MCF 10A (cell line): Measurements from ENCODE around the gene VMP1. TPM values are rescaled to one million over a fixed set of nuclear protein-coding genes. Genes with fewer than 3 reads are reported as not detected.
"Not testable (repeated sequence)": the region's sequence is repeated elsewhere in the genome, so short reads cannot be mapped to it uniquely, and the experiment has no call there.

Experiments used
- BruUV-seq: library from RNA; stranded (reverse); fragments of 400-500 nt; replicated peaks from 2 replicates; lab custom pipeline; 2021; lab: Mats Ljungman, UMichigan
- CTCF ChIA-PET: fragments of 300-600 bp; sonication (Branson Sonifier 250); formaldehyde crosslinking; extraction: SDS; loops from one replicate; lab custom pipeline; 2021; ENCODE audit warnings: antibody characterized with exemption, inconsistent platforms; lab: Yijun Ruan, JAX
- POLR2A ChIA-PET: fragments of 300-600, 350-650 bp; sonication (Branson Sonifier 250); formaldehyde crosslinking; extraction: SDS; loops from one replicate; lab custom pipeline; 2020; ENCODE audit warnings: antibody characterized with exemption, inconsistent platforms; lab: Yijun Ruan, JAX
- DNase-seq: peaks from one replicate; pipeline ENCODE4 v3.0.0-alpha.2; 2018; ENCODE audit not compliant: unreplicated experiment
- H3K27ac Mint-ChIP-seq: one replicate; pipeline ENCODE4 v1.8.0; 2022; ENCODE audit warnings: mild to moderate bottlenecking, low read depth, mixed read lengths; ENCODE audit not compliant: unreplicated experiment
- H3K27me3 Mint-ChIP-seq: one replicate; pipeline ENCODE4 v1.8.0; 2022; ENCODE audit warnings: mixed read lengths; ENCODE audit not compliant: insufficient read depth, unreplicated experiment
- H3K36me3 Mint-ChIP-seq: one replicate; pipeline ENCODE4 v1.8.0; 2022; ENCODE audit warnings: mild to moderate bottlenecking, moderate library complexity, mixed read lengths; ENCODE audit not compliant: insufficient read depth, unreplicated experiment
- H3K4me1 Mint-ChIP-seq: one replicate; pipeline ENCODE4 v1.8.0; 2022; ENCODE audit warnings: mixed read lengths; ENCODE audit not compliant: insufficient read depth, unreplicated experiment
- H3K4me3 Mint-ChIP-seq: one replicate; pipeline ENCODE4 v1.8.0; 2022; ENCODE audit warnings: mild to moderate bottlenecking, moderate library complexity, mixed read lengths; ENCODE audit not compliant: unreplicated experiment
- H3K9me3 Mint-ChIP-seq: one replicate; pipeline ENCODE4 v1.8.0; 2022; ENCODE audit warnings: mixed read lengths; ENCODE audit not compliant: unreplicated experiment
- intact Hi-C: fragments of 100-400 bp; cut with micrococcal nuclease; formaldehyde crosslinking; loops from 2 replicates; pipeline ENCODE4 v1.14.1; 2022
- total RNA-seq: library from RNA; stranded (reverse); gene quantifications from 2 replicates; pipeline ENCODE4 v1.2.3, GENCODE V29; 2022
- TF ChIP-seq, protein P1 (sequence below): fragments of 200-600 bp; IDR thresholded peaks from one replicate; pipeline ENCODE4 v1.8.0; 2022; ENCODE audit warnings: antibody characterized with exemption, mild to moderate bottlenecking; ENCODE audit not compliant: unreplicated experiment

VMP1 gene
- total RNA-seq, 1 experiment from 2014 or later: 228 TPM

DNA sequence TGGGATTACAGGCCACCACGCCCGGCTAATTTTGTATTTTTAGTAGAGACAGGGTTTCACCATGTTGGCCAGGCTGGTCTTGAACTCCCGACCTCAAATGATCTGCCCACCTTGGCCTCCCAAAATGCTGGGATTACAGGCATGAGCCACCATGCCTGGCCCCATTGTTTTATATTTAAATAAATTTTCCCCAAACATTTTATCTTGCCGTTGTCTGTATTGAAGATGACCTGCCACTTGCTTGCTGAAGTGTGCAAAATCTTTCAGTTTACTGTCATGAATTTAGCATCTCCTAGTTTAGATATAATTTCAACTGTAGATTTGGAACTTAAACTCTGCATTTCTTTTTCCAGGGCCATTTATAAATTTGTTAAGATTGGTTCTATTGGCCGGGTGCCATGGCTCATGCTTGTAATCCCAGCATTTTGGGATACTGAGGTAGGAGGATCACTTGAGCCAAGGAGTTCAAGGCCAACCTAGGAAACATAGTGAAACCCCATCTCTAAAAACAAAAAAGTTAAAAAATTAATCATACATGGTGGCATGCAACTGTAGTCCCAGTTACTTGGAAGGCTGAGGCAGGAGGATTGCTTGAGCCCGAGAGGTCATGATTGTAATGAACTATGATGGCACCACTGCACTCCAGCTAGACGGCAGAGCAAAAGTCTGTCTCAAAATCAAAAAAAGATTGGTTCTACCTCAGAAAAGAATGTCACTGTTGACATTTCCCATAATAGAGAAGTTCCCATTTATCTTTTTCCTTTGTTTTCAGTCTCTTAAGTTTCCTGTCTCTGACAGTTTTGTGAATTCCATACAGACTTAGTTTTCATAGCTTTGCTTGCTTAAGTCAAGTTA lies 84.4 kb downstream of the VMP1 start:
- Mint-ChIP-seq H3K27ac (no peak overlapping the region), H3K4me3 (no peak overlapping the region), H3K36me3 (peaks cover 5% of the 10 kb centered on the region), H3K9me3 (no peaks in the 10 kb centered on the region), H3K4me1 (peaks cover 6% of the 10 kb centered on the region), H3K27me3 (no peaks in the 10 kb centered on the region)
- BruUV-seq: no TSS peak
- CTCF ChIA-PET: no interaction called here
- TF ChIP-seq, protein P1, sequence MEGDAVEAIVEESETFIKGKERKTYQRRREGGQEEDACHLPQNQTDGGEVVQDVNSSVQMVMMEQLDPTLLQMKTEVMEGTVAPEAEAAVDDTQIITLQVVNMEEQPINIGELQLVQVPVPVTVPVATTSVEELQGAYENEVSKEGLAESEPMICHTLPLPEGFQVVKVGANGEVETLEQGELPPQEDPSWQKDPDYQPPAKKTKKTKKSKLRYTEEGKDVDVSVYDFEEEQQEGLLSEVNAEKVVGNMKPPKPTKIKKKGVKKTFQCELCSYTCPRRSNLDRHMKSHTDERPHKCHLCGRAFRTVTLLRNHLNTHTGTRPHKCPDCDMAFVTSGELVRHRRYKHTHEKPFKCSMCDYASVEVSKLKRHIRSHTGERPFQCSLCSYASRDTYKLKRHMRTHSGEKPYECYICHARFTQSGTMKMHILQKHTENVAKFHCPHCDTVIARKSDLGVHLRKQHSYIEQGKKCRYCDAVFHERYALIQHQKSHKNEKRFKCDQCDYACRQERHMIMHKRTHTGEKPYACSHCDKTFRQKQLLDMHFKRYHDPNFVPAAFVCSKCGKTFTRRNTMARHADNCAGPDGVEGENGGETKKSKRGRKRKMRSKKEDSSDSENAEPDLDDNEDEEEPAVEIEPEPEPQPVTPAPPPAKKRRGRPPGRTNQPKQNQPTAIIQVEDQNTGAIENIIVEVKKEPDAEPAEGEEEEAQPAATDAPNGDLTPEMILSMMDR: no peak
- DNase-seq: no peak
- intact Hi-C loops: no loop called here
- POLR2A ChIA-PET: no interaction called here

DNA sequence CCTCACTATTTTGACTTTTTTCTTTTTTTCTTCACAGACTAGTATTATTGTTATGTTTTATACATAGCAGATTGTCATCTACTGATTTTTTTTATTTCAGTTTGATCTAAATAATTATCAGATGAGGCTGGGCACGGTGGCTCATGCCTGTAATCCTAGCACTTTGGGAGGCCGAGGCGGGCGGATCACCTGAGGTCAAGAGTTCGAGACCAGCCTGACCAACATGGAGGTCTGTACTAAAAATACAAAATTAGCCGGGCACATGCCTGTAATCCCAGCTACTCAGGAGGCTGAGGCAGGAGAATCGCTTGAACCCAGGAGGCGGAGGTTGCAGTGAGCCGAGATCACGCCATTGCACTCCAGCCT lies 85.0 kb downstream of the VMP1 start:
- H3K4me3 Mint-ChIP-seq, H3K27ac Mint-ChIP-seq, H3K27me3 Mint-ChIP-seq, H3K4me1 Mint-ChIP-seq, H3K36me3 Mint-ChIP-seq, POLR2A ChIA-PET, CTCF ChIA-PET, intact Hi-C loops, H3K9me3 Mint-ChIP-seq, BruUV-seq, DNase-seq: not testable (repeated sequence)

DNA sequence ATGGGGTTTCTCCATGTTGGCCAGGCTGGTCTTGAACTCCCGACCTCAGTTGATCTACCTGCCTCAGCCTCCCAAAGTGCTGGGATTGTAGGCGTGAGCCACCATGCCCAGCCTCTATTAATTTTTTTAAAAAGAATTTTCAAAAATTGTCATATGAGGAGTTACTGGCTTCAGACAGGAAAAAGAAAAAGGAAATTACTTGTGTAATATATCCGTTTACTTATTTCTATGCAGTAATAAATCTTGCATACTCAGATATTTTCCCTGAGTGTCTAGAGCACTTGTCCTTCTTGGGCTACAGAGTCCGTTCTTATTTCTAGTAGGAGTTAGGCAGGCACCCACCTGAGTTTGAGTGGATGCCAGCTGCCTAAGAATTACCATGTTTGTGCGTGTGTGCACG lies 85.8 kb downstream of the VMP1 start:
- no peaks in the 10 kb centered on the region for H3K27me3 Mint-ChIP-seq

DNA sequence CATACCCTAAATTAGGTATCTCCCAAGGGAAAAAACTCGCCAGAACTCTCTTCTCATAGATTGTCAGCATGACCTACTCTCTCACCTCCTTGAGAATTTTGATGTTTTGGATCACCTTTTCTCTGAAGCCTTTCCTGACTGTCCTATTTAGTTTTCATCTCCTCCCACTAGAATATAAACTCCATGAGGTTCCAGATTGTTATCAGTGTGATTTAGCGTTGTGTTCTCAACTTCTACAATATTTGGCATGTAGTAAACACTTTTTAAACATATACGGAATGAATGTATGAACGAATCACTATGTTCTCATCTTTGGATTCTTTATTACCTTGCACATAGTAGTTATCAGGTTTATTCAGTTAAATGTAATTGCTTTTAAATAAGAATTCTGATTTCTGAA lies 88.7 kb downstream of the VMP1 start:
- Mint-ChIP-seq H3K4me1 (no peaks in the 10 kb centered on the region), H3K9me3 (no peaks in the 10 kb centered on the region), H3K27ac (no peak overlapping the region), H3K4me3 (no peak overlapping the region), H3K27me3 (no peaks in the 10 kb centered on the region), H3K36me3 (peaks cover 11% of the 10 kb centered on the region)
- TF ChIP-seq, protein P1: no peak
- ChIA-PET CTCF (no interaction called here), POLR2A (no interaction called here)
- intact Hi-C loops: no loop called here
- no TSS peak for BruUV-seq
- DNase-seq: no peak

More for the DNA sequence above, 85.8 kb downstream of the VMP1 start:
- Mint-ChIP-seq H3K4me3 (no peak overlapping the region), H3K9me3 (no peaks in the 10 kb centered on the region), H3K36me3 (peaks cover 6% of the 10 kb centered on the region), H3K27ac (no peak overlapping the region), H3K4me1 (no peaks in the 10 kb centered on the region)
- DNase-seq: no peak
- TF ChIP-seq, protein P1: no peak
- CTCF ChIA-PET: no interaction called here
- intact Hi-C loops: no loop called here
- BruUV-seq: no TSS peak
- POLR2A ChIA-PET: no interaction called here
